GM19193 (cell line): ENCODE measurements around the gene CCSER1.

Experiments
- POLR2A ChIP-seq: IDR thresholded peaks from 4 replicates; pipeline ENCODE4 v1.6.1; 2011; ENCODE audit not compliant: insufficient read depth, insufficient read length; ENCODE audit errors: extremely low read depth

CCSER1 gene

DNA sequence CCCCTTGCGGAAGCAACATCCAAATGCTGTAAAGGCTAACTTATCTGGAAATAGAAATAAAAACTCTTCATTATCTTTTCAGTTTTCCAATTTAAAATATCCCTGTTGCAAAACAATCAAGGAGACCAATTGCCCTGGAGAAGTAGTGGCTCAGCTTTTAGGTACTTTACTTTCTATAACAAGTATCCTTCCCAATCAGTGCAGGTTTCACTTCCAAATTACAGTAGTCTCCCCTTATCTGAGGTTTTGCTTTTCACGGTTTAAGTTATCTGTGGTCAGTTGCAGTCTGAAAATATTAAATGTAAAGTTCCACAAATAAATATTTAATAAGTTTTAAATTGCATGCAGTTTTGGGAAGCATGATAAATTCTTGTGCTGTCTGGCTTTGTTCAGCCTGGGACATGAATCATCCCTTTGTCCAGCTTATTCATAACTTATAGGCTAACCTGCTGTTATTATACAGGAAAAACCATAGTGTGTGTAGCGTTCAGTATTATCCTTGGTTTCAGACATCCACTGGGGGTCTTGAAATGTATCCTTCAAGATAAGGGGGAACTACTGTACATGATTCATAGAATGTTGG lies 1203.5 kb downstream of the CCSER1 start:
- no peak for TF ChIP-seq POLR2A

- TF ChIP-seq POLR2A: no peak
Observed at GRCh38 chr4:91340822-91341221, 1213.6 kb downstream of the CCSER1 start.

DNA sequence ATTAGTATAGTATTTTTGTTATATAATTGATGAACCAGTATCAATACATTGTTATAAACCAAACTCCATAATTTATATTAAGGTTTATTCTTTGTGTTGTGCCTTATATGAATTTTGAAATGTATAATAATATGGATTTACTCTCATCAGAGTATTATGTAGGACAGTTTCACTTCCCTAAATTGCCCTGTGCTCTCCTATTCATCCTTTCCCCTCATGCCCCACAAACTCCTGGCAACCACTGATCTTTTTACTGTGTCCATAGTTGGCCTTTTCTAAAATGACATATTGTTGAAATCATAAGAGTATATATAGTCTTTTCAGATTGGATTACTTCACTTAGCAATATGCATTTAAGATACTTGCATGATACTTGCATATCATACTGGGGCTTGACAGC lies 1218.4 kb downstream of the CCSER1 start:
- TF ChIP-seq POLR2A: no peak

- no peak for TF ChIP-seq POLR2A
Observed at GRCh38 chr4:91359041-91360031, 1232.1 kb downstream of the CCSER1 start.

DNA sequence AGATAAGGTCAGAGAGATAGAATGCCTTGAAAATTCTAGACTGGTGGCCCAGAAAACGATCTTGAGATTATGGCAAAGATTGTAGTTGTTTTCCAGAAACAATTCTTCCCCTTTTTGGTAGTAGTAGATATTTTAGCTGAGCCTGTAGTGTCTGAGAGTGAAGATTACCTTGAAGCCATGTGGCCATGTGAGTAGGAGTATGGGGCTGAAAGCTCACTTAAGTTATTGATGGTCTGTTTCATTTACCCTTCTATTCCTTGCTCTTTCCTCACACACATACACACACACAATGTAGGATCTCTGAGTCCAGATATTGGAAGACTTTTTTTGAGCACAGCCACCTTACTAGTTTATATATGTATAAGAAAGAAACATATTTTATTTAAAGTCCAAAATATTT lies 1234.9 kb downstream of the CCSER1 start:
- no peak for TF ChIP-seq POLR2A

DNA sequence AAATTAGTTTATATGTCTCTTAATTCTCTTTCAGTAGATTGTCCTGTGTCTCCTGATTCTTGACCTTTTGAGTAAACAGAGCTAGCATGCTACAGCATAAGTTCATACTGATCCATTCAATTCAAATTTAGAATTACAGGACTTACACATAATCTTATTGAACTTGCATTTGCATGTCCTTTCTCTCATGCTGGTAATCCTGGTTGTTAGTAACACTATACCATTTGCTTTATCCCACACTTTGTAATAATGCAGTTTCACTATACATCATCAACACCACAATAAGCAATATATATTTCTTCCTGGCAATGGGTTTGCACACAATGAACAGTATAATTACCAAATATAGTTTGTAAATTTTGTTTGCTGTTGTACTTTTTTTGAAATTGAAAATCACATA lies 1239.4 kb downstream of the CCSER1 start:
- TF ChIP-seq POLR2A: no peak

GRCh38 chr4:91369116-91369515 lies 1241.9 kb downstream of the CCSER1 start:
- TF ChIP-seq POLR2A: no peak

GRCh38 chr4:91373546-91373945 lies 1246.4 kb downstream of the CCSER1 start:
- TF ChIP-seq POLR2A: no peak

DNA sequence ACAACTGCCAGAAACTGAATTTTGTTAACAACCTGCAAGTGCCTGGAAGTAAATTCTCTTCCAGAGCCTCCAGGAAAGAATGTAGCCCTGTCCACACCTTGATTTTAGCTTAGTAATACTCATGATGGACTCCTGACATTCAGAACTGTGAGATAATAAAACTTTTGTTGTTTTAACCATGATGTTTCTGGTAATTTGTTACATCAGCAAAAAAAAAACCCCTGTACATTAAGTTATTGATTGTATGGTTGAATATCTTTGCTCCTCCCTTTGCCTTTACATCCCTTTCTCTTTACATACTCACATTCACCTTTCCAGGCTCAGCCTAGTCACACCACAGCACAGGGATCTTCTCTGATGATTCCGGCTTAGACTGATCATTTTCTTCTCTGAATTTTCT lies 1294.8 kb downstream of the CCSER1 start:
- TF ChIP-seq POLR2A: no peak

- no peak for TF ChIP-seq POLR2A
Observed at GRCh38 chr4:91426725-91427124, 1299.5 kb downstream of the CCSER1 start.

DNA sequence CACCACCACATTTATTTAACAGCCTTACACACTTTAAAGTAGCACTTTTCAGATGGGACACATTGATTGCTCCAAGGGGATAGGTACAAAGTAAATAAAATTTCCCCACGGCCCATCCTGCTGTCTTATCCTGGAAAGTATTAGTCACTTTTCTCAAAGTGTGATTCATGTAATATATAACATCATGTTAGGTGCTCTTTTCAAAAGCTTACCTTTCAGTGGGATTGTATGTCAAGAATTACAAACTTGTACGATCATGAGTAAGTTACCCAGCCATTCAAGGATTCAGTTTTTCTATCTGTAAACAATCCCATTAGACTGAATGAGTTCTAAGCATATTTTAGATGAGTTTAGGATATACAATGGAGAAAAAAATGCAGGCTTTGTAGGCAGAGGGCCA lies 1300.0 kb downstream of the CCSER1 start:
- TF ChIP-seq POLR2A: no peak

GRCh38 chr4:91434631-91435030 lies 1307.4 kb downstream of the CCSER1 start:
- no peak for TF ChIP-seq POLR2A

GRCh38 chr4:91436556-91436955 lies 1309.4 kb downstream of the CCSER1 start:
- TF ChIP-seq POLR2A: no peak

GRCh38 chr4:91447168-91447567 lies 1320.0 kb downstream of the CCSER1 start:
- no peak for TF ChIP-seq POLR2A

GRCh38 chr4:91448668-91449330 lies 1321.6 kb downstream of the CCSER1 start:
- TF ChIP-seq POLR2A: no peak
